ENCODE data around the gene PHC2. TPM values are rescaled to one million over a fixed set of nuclear protein-coding genes. Genes with fewer than 3 reads are reported as not detected.

Gene PHC2
- total RNA-seq, 1 experiment from 2014 or later: 137 TPM

DNA sequence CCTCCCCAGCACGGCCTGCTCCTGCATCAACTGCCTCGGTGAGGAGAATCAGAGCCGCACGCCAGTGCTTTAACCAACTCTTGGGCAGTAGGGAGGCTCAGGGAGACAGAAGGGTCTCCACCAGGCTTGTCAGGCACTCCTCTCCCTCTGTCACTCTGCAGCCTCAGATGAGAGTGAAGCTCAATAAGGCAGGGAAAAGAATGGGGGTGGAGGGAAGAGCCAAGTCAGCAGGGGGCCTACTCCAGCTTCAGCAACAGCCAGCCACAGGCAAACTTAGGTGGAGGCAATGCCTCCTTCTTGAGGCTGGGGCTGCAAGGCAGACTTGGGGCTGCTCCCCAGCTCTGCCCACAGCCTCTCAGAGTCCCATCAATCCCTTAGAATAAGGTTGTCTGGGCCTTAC lies 58.2 kb downstream of the PHC2 start:
- Mint-ChIP-seq H3K9me3 (ENCODE audit: unreplicated experiment) (no peaks in the 10 kb centered on the region), H3K36me3 (ENCODE audit: insufficient read depth, unreplicated experiment) (peaks cover 13% of the 10 kb centered on the region), H3K4me1 (ENCODE audit: insufficient read depth, unreplicated experiment) (no peaks in the 10 kb centered on the region), H3K27ac (ENCODE audit: low read depth, unreplicated experiment) (no peak overlapping the region), H3K4me3 (ENCODE audit: unreplicated experiment) (no peak overlapping the region), H3K27me3 (ENCODE audit: insufficient read depth, unreplicated experiment) (no peaks in the 10 kb centered on the region)
- BruUV-seq (replicated peaks): no TSS peak
- no peak for DNase-seq (ENCODE audit: unreplicated experiment)
- intact Hi-C loops (cut with micrococcal nuclease): no loop called here
- ChIA-PET POLR2A (interaction anchor here (0.8 kb wide), 1 partner anchor 20 kb away, joined by 3 read pairs; no protein-coding TSS in a partner anchor), CTCF (interaction anchor here (0.8 to 1.1 kb wide), 2 partner anchors 13 to 75 kb away, joined by 4 to 8 read pairs; no protein-coding TSS in a partner anchor)
- TF ChIP-seq CTCF (IDR thresholded peaks at IDR 0.05; ENCODE audit: unreplicated experiment): no peak

- DNase-seq (ENCODE audit: unreplicated experiment): no peak
- no peak for TF ChIP-seq CTCF (IDR thresholded peaks at IDR 0.05; ENCODE audit: unreplicated experiment)
- ChIA-PET POLR2A (interaction anchor here (0.8 kb wide), 1 partner anchor 20 kb away, joined by 3 read pairs; no protein-coding TSS in a partner anchor), CTCF (interaction anchor here (1.0 to 1.1 kb wide), 3 partner anchors 12 to 78 kb away, joined by 3 to 8 read pairs (median 4); no protein-coding TSS in a partner anchor)
- no TSS peak for BruUV-seq (replicated peaks)
- H3K4me3 Mint-ChIP-seq (ENCODE audit: unreplicated experiment): no peak overlapping the region
- intact Hi-C loops (cut with micrococcal nuclease): no loop called here
- H3K9me3 Mint-ChIP-seq (ENCODE audit: unreplicated experiment): no peaks in the 10 kb centered on the region
- H3K4me1 Mint-ChIP-seq (ENCODE audit: insufficient read depth, unreplicated experiment): no peaks in the 10 kb centered on the region
- H3K36me3 Mint-ChIP-seq (ENCODE audit: insufficient read depth, unreplicated experiment): peaks cover 13% of the 10 kb centered on the region
- H3K27me3 Mint-ChIP-seq (ENCODE audit: insufficient read depth, unreplicated experiment): no peaks in the 10 kb centered on the region
- H3K27ac Mint-ChIP-seq (ENCODE audit: low read depth, unreplicated experiment): no peak overlapping the region
These were observed 58.7 kb downstream of the PHC2 start for GRCh38 chr1:33372162-33372561.

DNA sequence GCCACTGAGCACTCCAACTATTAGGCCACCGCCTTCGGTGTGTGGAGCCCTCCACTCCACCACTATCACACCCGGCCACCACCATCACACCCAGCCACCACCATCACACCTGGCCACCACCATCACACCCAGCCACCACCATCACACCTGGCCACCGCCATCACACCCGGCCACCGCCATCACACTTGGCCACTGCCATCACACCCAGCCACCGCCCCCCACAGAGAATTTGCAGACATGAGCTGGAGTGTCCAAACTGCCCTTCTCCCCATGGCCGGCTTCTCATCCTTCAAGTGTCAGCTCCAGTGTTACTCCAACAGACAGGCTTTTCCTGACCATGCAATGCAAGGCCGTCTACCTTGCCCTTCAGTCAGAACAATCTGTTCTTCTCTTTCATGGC lies 59.6 kb downstream of the PHC2 start:
- H3K9me3 Mint-ChIP-seq (ENCODE audit: unreplicated experiment): no peaks in the 10 kb centered on the region
- intact Hi-C loops (cut with micrococcal nuclease): no loop called here
- peaks cover 13% of the 10 kb centered on the region for H3K36me3 Mint-ChIP-seq (ENCODE audit: insufficient read depth, unreplicated experiment)
- BruUV-seq (replicated peaks): no TSS peak
- TF ChIP-seq CTCF (IDR thresholded peaks at IDR 0.05; ENCODE audit: unreplicated experiment): no peak
- CTCF ChIA-PET: interaction anchor here (0.5 to 5.8 kb wide), 5 partner anchors 76 to 258 kb away, joined by 3 to 52 read pairs (median 4); partner anchors contain the start of gene ZSCAN20
- H3K27me3 Mint-ChIP-seq (ENCODE audit: insufficient read depth, unreplicated experiment): no peaks in the 10 kb centered on the region
- POLR2A ChIA-PET: no interaction called here
- no peak overlapping the region for H3K4me3 Mint-ChIP-seq (ENCODE audit: unreplicated experiment)
- DNase-seq (ENCODE audit: unreplicated experiment): no peak
- H3K27ac Mint-ChIP-seq (ENCODE audit: low read depth, unreplicated experiment): no peak overlapping the region
- no peaks in the 10 kb centered on the region for H3K4me1 Mint-ChIP-seq (ENCODE audit: insufficient read depth, unreplicated experiment)

DNA sequence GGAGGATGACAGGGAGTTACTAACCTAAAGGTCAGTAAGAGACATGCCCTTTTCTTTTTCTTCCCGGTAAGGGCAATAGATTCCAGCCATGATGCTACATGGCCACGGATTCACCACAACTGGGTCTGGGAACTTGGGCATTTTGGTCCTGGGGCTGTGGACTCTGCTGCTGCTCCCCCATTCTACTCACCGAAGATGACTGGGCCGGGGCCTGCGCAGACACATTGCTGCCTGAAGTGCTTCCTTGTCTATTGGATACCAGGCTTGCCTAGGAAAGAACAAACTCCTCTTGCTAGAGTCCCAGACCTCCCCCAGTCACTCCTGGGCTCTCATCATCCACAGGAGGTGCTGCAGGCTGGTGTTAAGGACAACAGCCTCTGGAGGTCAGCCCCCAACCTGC lies 60.1 kb downstream of the PHC2 start:
- Mint-ChIP-seq H3K4me3 (ENCODE audit: unreplicated experiment) (no peak overlapping the region), H3K27ac (ENCODE audit: low read depth, unreplicated experiment) (no peak overlapping the region), H3K4me1 (ENCODE audit: insufficient read depth, unreplicated experiment) (no peaks in the 10 kb centered on the region), H3K9me3 (ENCODE audit: unreplicated experiment) (no peaks in the 10 kb centered on the region), H3K36me3 (ENCODE audit: insufficient read depth, unreplicated experiment) (peaks cover 14% of the 10 kb centered on the region), H3K27me3 (ENCODE audit: insufficient read depth, unreplicated experiment) (no peaks in the 10 kb centered on the region)
- intact Hi-C loops (cut with micrococcal nuclease): no loop called here
- ChIA-PET CTCF (interaction anchor here (0.7 to 13.2 kb wide), 4 partner anchors 33 to 151 kb away, joined by 3 to 180 read pairs (median 29); partner anchors contain the start of gene ZSCAN20), POLR2A (no interaction called here)
- no peak for DNase-seq (ENCODE audit: unreplicated experiment)
- BruUV-seq (replicated peaks): no TSS peak
- TF ChIP-seq CTCF (IDR thresholded peaks at IDR 0.05; ENCODE audit: unreplicated experiment): no peak
